GM12864 (cell line): ENCODE results near the gene EVL.

Experiments used
- DNase-seq: peaks from one replicate; pipeline ENCODE4 v3.0.0-alpha.2; 2011; ENCODE audit warnings: low read depth
- H3K4me3 ChIP-seq: 2 replicates; pipeline ENCODE4 v1.5.1; 2011; ENCODE audit warnings: mild to moderate bottlenecking, low read depth, low read length, control low read depth
- CTCF ChIP-seq: IDR thresholded peaks from 2 replicates; pipeline ENCODE4 v1.5.1; 2011; ENCODE audit warnings: low read depth, mild to moderate bottlenecking, moderate library complexity, low read length, control low read depth, inconsistent platforms; ENCODE audit errors: missing control alignments

Gene EVL

GRCh38 chr14:100120522-100121269 lies 55.5 kb downstream of the EVL start:
- no peak overlapping the region for H3K4me3 ChIP-seq
- no peak for TF ChIP-seq CTCF
- no peak for DNase-seq

GRCh38 chr14:100121643-100122480 lies 56.6 kb downstream of the EVL start:
- TF ChIP-seq CTCF = no peak
- H3K4me3 ChIP-seq = no peak overlapping the region
- DNase-seq = no peak

GRCh38 chr14:100122481-100123223 lies 57.4 kb downstream of the EVL start:
- TF ChIP-seq CTCF = no peak
- no peak for DNase-seq
- H3K4me3 ChIP-seq = no peak overlapping the region

DNA sequence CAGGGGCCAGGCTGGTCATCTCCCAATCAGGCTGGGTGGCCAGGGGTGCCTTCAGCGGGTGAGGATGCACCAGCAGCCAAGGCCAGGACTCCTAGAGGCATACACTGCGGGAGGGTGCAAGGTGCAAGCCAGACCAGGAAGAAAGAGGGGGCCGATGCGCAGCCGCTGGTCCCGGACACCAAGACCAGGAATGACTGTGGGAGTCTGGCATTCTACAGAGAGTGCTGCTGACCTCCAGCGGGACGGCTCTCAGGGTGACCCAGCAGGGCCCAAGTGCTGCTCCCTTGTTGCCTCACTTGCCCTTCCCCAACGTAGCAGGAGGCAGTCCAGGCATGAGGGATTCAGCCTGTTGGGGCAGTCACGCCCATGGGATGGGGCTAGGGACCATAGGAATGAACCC lies 58.4 kb downstream of the EVL start:
- no peak for DNase-seq
- TF ChIP-seq CTCF = no peak
- H3K4me3 ChIP-seq = no peak overlapping the region

- TF ChIP-seq CTCF = no peak
- no peak for DNase-seq
- no peak overlapping the region for H3K4me3 ChIP-seq
Observed at GRCh38 chr14:100124551-100125088, 59.4 kb downstream of the EVL start.

DNA sequence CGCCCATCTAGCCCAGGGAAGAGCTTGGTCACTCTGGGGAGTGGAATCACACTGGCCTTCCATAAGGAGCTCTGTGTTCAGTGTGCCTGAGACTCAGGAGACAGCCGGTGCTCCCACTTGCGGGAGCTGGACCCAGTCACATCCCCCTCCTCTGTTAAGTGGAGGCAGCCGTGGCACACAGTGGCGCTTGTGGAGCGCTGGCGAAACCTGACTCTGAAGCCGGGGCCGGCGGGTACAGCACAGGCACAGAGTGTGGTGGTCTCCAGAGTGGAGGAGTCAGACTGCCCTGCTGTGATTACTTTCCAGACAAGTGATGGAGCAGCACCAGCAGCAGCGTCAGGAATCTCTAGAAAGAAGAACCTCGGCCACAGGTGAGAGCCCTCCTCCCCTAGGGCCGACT lies 61.2 kb downstream of the EVL start:
- DNase-seq = no peak
- TF ChIP-seq CTCF = no peak

More for the DNA sequence above, 61.2 kb downstream of the EVL start:
- no peak overlapping the region for H3K4me3 ChIP-seq
